Loucy (cell line): ENCODE measurements around the gene TOMT.

Experiments
- H2AFZ ChIP-seq: fragments of 200-600 bp; sonication (generic); 2 replicates; pipeline ENCODE4 v1.6.0; 2016; ENCODE audit warnings: antibody characterized with exemption, mild to moderate bottlenecking, low read length, moderate library complexity
- H3F3A ChIP-seq: fragments of 200-600 bp; 2 replicates; pipeline ENCODE4 v1.6.0; 2016; ENCODE audit warnings: antibody characterized with exemption, low read depth, mild to moderate bottlenecking
- H3K27me3 ChIP-seq: fragments of 200-600 bp; sonication (generic); 2 replicates; pipeline ENCODE4 v1.6.1; 2014; ENCODE audit warnings: low read length, mild to moderate bottlenecking; ENCODE audit not compliant: insufficient read depth, poor library complexity, severe bottlenecking
- H3K36me3 ChIP-seq: fragments of 200-600 bp; sonication (generic); 2 replicates; pipeline ENCODE4 v1.6.1; 2016; ENCODE audit warnings: low read length; ENCODE audit not compliant: insufficient read depth
- H3K4me1 ChIP-seq: fragments of 200-600 bp; sonication (generic); 2 replicates; pipeline ENCODE4 v1.5.1; 2014; ENCODE audit warnings: low read length, mild to moderate bottlenecking; ENCODE audit not compliant: insufficient read depth, poor library complexity, severe bottlenecking
- H3K4me2 ChIP-seq: fragments of 200-600 bp; sonication (generic); 2 replicates; pipeline ENCODE4 v1.6.0; 2014; ENCODE audit warnings: antibody characterized with exemption, low read length, low read depth, mild to moderate bottlenecking; ENCODE audit not compliant: poor library complexity, severe bottlenecking
- H3K4me3 ChIP-seq: fragments of 200-600 bp; sonication (generic); 2 replicates; pipeline ENCODE4 v1.5.1; 2014; ENCODE audit warnings: low read length, mild to moderate bottlenecking, mixed read lengths; ENCODE audit not compliant: poor library complexity, severe bottlenecking
- H3K79me2 ChIP-seq: fragments of 200-600 bp; sonication (generic); 2 replicates; pipeline ENCODE4 v1.6.1; 2014; ENCODE audit warnings: low read length; ENCODE audit not compliant: insufficient read depth
- H3K9ac ChIP-seq: fragments of 200-600 bp; sonication (generic); 2 replicates; pipeline ENCODE4 v1.6.0; 2014; ENCODE audit warnings: mild to moderate bottlenecking, low read depth, low read length, moderate library complexity; ENCODE audit not compliant: poor library complexity, severe bottlenecking
- H3K9me2 ChIP-seq: fragments of 200-600 bp; sonication (generic); replicated peaks from 2 replicates; pipeline ENCODE4 v1.6.1; 2016; ENCODE audit warnings: low read depth, low read length, mixed read lengths
- H3K9me3 ChIP-seq: fragments of 200-600 bp; sonication (generic); 2 replicates; pipeline ENCODE4 v1.6.1; 2014; ENCODE audit warnings: mild to moderate bottlenecking, antibody characterized with exemption, low read length, low read depth; ENCODE audit not compliant: insufficient read depth
- H4K20me1 ChIP-seq: fragments of 200-600 bp; sonication (generic); 2 replicates; pipeline ENCODE4 v1.6.0; 2014; ENCODE audit warnings: antibody characterized with exemption, low read length, mild to moderate bottlenecking; ENCODE audit not compliant: insufficient read depth, poor library complexity, severe bottlenecking
- CTCF ChIP-seq: fragments of 200-600 bp; sonication (generic); conservative IDR thresholded peaks from 2 replicates; pipeline ENCODE4 v1.5.1; 2014; ENCODE audit warnings: mild to moderate bottlenecking, antibody characterized with exemption, low read length
- EZH2phosphoT487 ChIP-seq: fragments of 200-600 bp; IDR thresholded peaks from 2 replicates; pipeline ENCODE4 v1.6.1; 2018; ENCODE audit warnings: antibody characterized with exemption, mild to moderate bottlenecking, moderate library complexity, borderline replicate concordance

The TOMT gene

GRCh38 chr11:72100009-72100408 lies 5.7 kb upstream of the TOMT start:
- Histone ChIP-seq H3K36me3 (peaks cover 18% of the 10 kb centered on the region; the same call in 1 of the 2 replicates), H4K20me1 (peaks cover 4% of the 10 kb centered on the region), H3K9me3 (no peaks in the 10 kb centered on the region), H3K4me1 (peaks cover 45% of the 10 kb centered on the region), H2AFZ (no peak overlapping the region), H3K27me3 (no peaks in the 10 kb centered on the region), H3K4me2 (peak overlapping the region; percentile 96), H3K9me2 (no peaks in the 10 kb centered on the region), H3K79me2 (peaks cover 43% of the 10 kb centered on the region), H3K9ac (peak overlapping the region; percentile 98), H3K4me3 (peak overlapping the region; percentile 99), H3F3A (peaks cover 7% of the 10 kb centered on the region; the same call in 1 of the 2 replicates)
- TF ChIP-seq EZH2phosphoT487 (no peak), CTCF (no peak)

- TF ChIP-seq EZH2phosphoT487 = no peak
- no peak for TF ChIP-seq CTCF
- H3K79me2 ChIP-seq = peaks cover 43% of the 10 kb centered on the region
- H3K9me2 ChIP-seq = no peaks in the 10 kb centered on the region
- peaks cover 4% of the 10 kb centered on the region for H4K20me1 ChIP-seq
- H2AFZ ChIP-seq = no peak overlapping the region
- peaks cover 7% of the 10 kb centered on the region; the same call in 1 of the 2 replicates for H3F3A ChIP-seq
- H3K4me1 ChIP-seq = peaks cover 45% of the 10 kb centered on the region
- peak overlapping the region; percentile 98 for H3K9ac ChIP-seq
- H3K4me2 ChIP-seq = peak overlapping the region; percentile 96
- H3K9me3 ChIP-seq = no peaks in the 10 kb centered on the region
- H3K27me3 ChIP-seq = no peaks in the 10 kb centered on the region
- peaks cover 18% of the 10 kb centered on the region; the same call in 1 of the 2 replicates for H3K36me3 ChIP-seq
- peak overlapping the region; percentile 99 for H3K4me3 ChIP-seq
Measured at GRCh38 chr11:72100462-72100861, 5.3 kb upstream of the TOMT start.

GRCh38 chr11:72102162-72102561 lies 3.6 kb upstream of the TOMT start:
- Histone ChIP-seq H3K9me2 (no peaks in the 10 kb centered on the region), H3K79me2 (peaks cover 43% of the 10 kb centered on the region), H2AFZ (no peak overlapping the region), H3K4me2 (peak overlapping the region; percentile 96), H3K27me3 (no peaks in the 10 kb centered on the region), H3K9me3 (no peaks in the 10 kb centered on the region), H3K36me3 (peaks cover 17% of the 10 kb centered on the region; the same call in 1 of the 2 replicates), H3K9ac (peak overlapping the region; percentile 98), H4K20me1 (peaks cover 4% of the 10 kb centered on the region), H3K4me3 (peak overlapping the region; percentile 99), H3F3A (peaks cover 7% of the 10 kb centered on the region; the same call in 1 of the 2 replicates), H3K4me1 (peaks cover 45% of the 10 kb centered on the region)
- TF ChIP-seq CTCF (no peak), EZH2phosphoT487 (no peak)
